IPS-NIHi7 (cell line): Measurements from ENCODE around the gene PLAC8.
"Not testable (repeated sequence)": the region's sequence is repeated elsewhere in the genome, so short reads cannot be mapped to it uniquely, and the experiment has no call there.

Experiments
- DNase-seq: peaks from one replicate; pipeline ENCODE4 v3.0.0; 2012; ENCODE audit warnings: mixed read lengths; ENCODE audit errors: extremely low spot score

PLAC8 gene

GRCh38 chr4:83074086-83074704, 40.3 kb downstream of the PLAC8 start:
- DNase-seq: peak; percentile 69

GRCh38 chr4:83071116-83071515, 43.4 kb downstream of the PLAC8 start:
- no peak for DNase-seq

DNA sequence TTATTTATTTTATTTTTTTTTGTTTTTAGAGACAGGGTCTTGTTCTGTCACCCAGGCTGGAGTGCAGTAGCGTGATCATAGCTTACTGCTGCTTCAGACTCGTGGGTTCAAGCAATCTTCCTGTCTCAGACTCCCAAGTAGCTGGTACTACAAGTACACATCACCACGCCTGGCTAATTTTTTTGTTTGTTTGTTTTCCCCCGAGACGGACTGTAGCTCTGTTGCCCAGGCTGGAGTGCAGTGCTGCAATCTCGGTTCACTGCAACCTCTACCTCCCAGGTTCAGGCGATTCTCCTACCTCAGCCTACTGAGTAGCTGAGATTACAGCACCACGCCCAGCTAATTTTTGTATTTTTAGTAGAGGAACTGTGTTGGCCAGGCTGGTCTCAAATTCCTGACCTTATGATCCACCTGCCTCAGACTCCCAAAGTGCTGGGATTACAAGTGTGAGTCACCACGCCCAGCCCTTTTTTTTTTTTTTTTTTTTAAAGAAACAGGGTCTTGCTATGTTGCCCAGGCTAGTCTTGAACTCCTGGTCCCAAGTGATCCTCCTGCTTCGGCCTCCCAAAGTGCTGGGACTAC, 47.4 kb downstream of the PLAC8 start:
- DNase-seq: no peak

- DNase-seq: no peak
Observed at GRCh38 chr4:83065266-83065665, 49.3 kb downstream of the PLAC8 start.

- no peak for DNase-seq
Observed at GRCh38 chr4:83062739-83063138, 51.8 kb downstream of the PLAC8 start.

DNA sequence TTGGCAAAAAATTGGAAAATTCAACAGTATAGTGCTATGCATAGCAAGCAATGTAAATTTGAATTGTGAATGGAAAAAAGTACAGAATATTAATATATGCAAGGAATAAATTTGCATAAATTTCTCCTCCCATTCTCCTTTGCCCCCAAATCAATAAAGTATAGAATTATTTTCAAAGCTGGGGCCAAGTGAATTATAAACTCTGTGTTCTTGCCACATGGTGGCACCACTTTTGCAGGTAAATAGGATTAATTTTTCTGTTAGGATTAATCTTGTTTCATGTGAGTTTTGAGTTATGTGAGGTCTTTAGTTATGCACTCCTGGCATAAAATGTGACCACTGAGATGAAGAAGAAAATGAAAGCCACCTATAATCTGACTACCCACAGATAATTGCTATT, 59.6 kb downstream of the PLAC8 start:
- no peak for DNase-seq

DNA sequence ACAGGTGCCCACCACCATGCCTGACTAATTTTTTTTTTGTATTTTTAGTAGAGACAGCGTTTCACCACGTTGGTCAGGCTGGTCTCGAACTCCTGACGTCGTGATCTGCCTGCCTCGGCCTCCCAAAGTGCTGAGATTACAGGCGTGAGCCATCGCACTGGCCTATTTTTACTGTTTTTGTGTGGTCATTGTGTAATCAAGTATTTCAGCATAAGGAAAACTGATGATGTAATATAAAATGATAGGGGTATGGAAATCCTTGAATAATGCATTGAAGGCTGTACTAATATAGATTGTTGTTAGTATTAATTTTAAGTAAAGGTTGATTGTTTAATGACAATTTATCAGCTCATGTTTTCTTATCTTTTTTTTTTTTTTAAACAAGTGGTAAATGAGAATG, 65.7 kb downstream of the PLAC8 start:
- DNase-seq: not testable (repeated sequence)

GRCh38 chr4:83046693-83047473, 67.6 kb downstream of the PLAC8 start:
- DNase-seq: no peak

DNA sequence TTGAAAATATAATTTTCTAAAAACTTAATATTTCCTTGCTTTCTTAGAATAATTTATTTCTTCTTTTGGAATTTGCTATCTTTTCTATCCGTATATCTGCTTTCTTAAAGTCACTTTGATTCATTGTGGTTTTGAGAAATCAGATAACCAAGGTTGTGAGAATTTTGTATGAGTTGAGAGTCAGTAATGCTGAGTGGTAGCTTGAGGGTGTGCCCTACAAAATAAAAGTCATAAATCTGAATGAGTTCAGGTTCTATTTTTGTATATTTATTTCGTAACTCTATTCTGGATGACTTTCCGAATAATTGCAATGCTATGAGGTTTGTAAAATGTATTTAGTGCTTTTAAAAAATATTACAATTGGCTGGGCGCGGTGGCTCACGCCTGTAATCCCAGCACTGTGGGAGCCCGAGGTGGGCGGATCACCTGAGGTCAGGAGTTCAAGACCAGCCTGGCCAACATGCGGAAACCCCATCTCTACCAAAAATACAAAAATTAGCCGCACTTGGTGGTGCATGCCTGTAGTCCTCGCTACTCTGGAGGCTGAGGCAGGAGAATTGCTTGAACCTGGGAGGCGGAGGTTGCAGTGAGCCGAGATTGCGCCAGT, 70.6 kb downstream of the PLAC8 start:
- DNase-seq: no peak

DNA sequence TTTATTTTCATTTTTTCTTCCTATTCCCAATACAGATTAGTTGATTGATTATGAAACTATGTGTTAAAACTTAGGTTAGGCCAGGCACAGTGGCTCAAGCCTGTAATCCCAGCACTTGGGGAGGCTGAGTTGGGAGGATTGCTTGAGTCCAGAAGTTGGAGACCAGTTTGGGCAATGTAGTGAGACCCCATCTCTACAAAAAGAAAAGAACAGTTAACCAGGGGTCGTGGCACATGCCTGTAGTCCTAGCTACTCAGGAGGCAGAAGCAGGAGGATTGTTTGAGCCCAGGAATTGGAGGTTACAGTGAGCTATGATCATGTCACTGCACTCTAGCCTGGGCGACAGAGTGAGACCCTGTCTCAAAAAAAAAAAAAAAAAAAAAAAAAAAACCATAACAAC, 71.4 kb downstream of the PLAC8 start:
- DNase-seq: not testable (repeated sequence)

GRCh38 chr4:83040269-83040668, 74.3 kb downstream of the PLAC8 start:
- no peak for DNase-seq
